ENCODE data around the gene HES4. TPM values are rescaled to one million over a fixed set of nuclear protein-coding genes. Genes with fewer than 3 reads are reported as not detected.
"Not testable (repeated sequence)": the region's sequence is repeated elsewhere in the genome, so short reads cannot be mapped to it uniquely, and the experiment has no call there.

Gene HES4
- total RNA-seq, 4 donors from 2014 or later: 17.8 to 30.0 (median 22.6) TPM

- ATAC-seq (ENCODE audit: low FRiP score): no peak
- TF ChIP-seq, protein P1, sequence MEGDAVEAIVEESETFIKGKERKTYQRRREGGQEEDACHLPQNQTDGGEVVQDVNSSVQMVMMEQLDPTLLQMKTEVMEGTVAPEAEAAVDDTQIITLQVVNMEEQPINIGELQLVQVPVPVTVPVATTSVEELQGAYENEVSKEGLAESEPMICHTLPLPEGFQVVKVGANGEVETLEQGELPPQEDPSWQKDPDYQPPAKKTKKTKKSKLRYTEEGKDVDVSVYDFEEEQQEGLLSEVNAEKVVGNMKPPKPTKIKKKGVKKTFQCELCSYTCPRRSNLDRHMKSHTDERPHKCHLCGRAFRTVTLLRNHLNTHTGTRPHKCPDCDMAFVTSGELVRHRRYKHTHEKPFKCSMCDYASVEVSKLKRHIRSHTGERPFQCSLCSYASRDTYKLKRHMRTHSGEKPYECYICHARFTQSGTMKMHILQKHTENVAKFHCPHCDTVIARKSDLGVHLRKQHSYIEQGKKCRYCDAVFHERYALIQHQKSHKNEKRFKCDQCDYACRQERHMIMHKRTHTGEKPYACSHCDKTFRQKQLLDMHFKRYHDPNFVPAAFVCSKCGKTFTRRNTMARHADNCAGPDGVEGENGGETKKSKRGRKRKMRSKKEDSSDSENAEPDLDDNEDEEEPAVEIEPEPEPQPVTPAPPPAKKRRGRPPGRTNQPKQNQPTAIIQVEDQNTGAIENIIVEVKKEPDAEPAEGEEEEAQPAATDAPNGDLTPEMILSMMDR (IDR thresholded peaks at IDR 0.05): no peak
Measured at GRCh38 chr1:1033731-1034438, 34.0 kb upstream of the HES4 start.

GRCh38 chr1:1033009-1033587 is 33.2 kb upstream of the HES4 start:
- DNase-seq (ENCODE audit: low spot score) (peak; percentile 32), ATAC-seq (ENCODE audit: low FRiP score) (peak; percentile 92)
- TF ChIP-seq, protein P1 (IDR thresholded peaks at IDR 0.05): peak in 1 of 3 donors; percentile 35

More at GRCh38 chr1:1033731-1034438, 34.0 kb upstream of the HES4 start:
- DNase-seq (ENCODE audit: low spot score): no peak

DNA sequence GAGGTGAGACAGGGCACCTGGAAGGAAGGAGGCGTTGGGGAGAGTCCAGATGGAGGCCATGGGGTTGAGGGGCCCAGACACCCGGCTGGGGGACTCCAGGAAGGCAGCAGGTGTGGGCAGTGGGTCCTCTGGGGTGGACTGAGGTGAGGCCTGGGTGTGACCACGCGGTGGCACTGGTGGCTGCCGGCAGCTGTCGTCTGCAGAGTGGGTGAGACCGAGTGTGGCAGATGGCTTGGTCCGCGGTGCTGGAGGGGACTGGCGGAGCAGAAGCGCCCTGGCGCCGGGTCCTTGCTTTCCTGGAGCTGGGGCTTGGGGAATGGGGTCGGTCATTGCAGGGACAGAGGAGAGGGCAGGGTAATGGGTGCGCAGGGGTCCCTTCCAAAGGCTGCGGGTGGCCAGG is 32.5 kb upstream of the HES4 start:
- DNase-seq (ENCODE audit: low spot score) (no peak), ATAC-seq (ENCODE audit: low FRiP score) (peak; percentile 10)
- TF ChIP-seq, protein P1 (IDR thresholded peaks at IDR 0.05): no peak

DNA sequence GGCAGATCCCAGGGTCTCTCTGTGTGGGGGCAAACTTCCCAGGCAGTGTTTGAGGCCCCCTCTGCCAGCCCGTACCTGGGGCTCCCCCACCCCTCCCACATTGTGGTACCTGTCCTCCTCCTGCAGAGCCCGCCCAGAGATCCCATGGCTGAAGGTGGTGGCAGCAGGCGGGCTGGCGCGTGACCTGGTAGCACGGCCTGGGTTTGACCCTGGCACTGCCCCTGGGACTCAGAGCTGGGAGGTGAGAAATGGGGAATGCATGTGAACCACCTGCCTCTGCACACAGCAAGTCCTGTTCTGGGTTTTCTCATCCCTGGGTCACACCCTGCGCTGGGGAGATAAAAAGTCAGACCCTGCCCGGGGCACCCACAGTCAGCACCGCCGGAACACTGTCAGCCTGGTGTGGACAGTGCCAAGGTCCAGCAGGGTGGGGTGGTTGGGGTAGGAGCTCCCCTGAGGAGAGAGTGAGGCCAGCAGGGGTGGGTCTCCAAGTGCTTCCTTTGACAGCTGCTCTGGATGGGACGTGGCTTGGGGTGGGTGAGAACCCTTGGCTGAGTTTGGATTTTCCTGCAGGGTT is 31.9 kb upstream of the HES4 start:
- TF ChIP-seq, protein P1 (IDR thresholded peaks at IDR 0.05): no peak
- DNase-seq (ENCODE audit: low spot score) (no peak), ATAC-seq (ENCODE audit: low FRiP score) (no peak)

- DNase-seq (ENCODE audit: low spot score); ATAC-seq (ENCODE audit: low FRiP score): not testable (repeated sequence)
Measured at GRCh38 chr1:1030867-1031658, 31.2 kb upstream of the HES4 start.

GRCh38 chr1:1027791-1028190 is 27.9 kb upstream of the HES4 start:
- DNase-seq (ENCODE audit: low spot score) (no peak), ATAC-seq (ENCODE audit: low FRiP score) (no peak)
- TF ChIP-seq, protein P1 (IDR thresholded peaks at IDR 0.05): no peak

All from omental fat pad (tissue), 4 donors.